ENCODE measurements around the gene SHANK1. TPM values are rescaled to one million over a fixed set of nuclear protein-coding genes. Genes with fewer than 3 reads are reported as not detected.

SHANK1 gene
- polyA plus RNA-seq, 3 donors: not detected

GRCh38 chr19:50636317-50637085, 83.1 kb downstream of the SHANK1 start:
- DNase-seq: no peak
- Histone ChIP-seq H3K4me1 (ENCODE audit: control insufficient read depth in 1 of 2, insufficient read depth in 2 of 2, low read length in 2 of 2) (peaks cover 2 to 7% of the 10 kb centered on the region in 2 donors), H3K9me3 (replicated peaks in 1 of 2; ENCODE audit: control insufficient read depth in 1 of 2, insufficient read depth in 1 of 2, low read length in 2 of 2) (peaks cover 35 to 42% of the 10 kb centered on the region in 2 donors), H3K79me2 (ENCODE audit: insufficient read depth, low read length) (no peaks in the 10 kb centered on the region), H3K36me3 (replicated peaks in 1 of 2; ENCODE audit: control insufficient read depth in 1 of 2, insufficient read depth in 2 of 2, low read length in 2 of 2) (no peaks in the 10 kb centered on the region), H4K20me1 (ENCODE audit: insufficient read depth, low read length) (no peaks in the 10 kb centered on the region), H3K4me3 (replicated peaks in 1 of 3; ENCODE audit: low read depth in 2 of 3, low read length in 3 of 3) (no peak overlapping the region), H3K27me3 (ENCODE audit: control insufficient read depth in 2 of 2, insufficient read depth in 2 of 2, low read length in 2 of 2) (peaks cover 26 to 40% of the 10 kb centered on the region in 2 donors), H2AFZ (ENCODE audit: insufficient read depth, low read depth, low read length, poor library complexity, severe bottlenecking) (no peak overlapping the region), H3K27ac (ENCODE audit: low read depth in 1 of 2, low read length in 2 of 2) (no peak overlapping the region), H3K4me2 (replicated peaks; ENCODE audit: extremely low read depth, low read length, poor library complexity, severe bottlenecking) (no peak overlapping the region), H3K9ac (ENCODE audit: insufficient read depth, low read length, poor library complexity, severe bottlenecking) (no peak overlapping the region)
- Mint-ChIP-seq H3K4me3 (peak overlapping the region in 1 of 2 donors; percentile 39), H3K9me3 (peaks cover 8 to 43% (median 33%) of the 10 kb centered on the region in 7 donors), H3K27me3 (ENCODE audit: low read depth in 3 of 3) (peaks cover 36 to 55% (median 43%) of the 10 kb centered on the region in 3 donors), H3K4me1 (peaks cover 2% of the 10 kb centered on the region), H3K27ac (no peak overlapping the region), H3K36me3 (peaks cover 0 to 4% of the 10 kb centered on the region in 2 donors)
- 0% methylated on average over 1 of the region's 5 CpGs for WGBS (ENCODE audit: insufficient coverage)
- intact Hi-C loops (cut with micrococcal nuclease): no loop called here
- TF ChIP-seq, protein P1, sequence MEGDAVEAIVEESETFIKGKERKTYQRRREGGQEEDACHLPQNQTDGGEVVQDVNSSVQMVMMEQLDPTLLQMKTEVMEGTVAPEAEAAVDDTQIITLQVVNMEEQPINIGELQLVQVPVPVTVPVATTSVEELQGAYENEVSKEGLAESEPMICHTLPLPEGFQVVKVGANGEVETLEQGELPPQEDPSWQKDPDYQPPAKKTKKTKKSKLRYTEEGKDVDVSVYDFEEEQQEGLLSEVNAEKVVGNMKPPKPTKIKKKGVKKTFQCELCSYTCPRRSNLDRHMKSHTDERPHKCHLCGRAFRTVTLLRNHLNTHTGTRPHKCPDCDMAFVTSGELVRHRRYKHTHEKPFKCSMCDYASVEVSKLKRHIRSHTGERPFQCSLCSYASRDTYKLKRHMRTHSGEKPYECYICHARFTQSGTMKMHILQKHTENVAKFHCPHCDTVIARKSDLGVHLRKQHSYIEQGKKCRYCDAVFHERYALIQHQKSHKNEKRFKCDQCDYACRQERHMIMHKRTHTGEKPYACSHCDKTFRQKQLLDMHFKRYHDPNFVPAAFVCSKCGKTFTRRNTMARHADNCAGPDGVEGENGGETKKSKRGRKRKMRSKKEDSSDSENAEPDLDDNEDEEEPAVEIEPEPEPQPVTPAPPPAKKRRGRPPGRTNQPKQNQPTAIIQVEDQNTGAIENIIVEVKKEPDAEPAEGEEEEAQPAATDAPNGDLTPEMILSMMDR (IDR thresholded peaks at IDR 0.05): no peak

GRCh38 chr19:50633973-50634372, 85.6 kb downstream of the SHANK1 start:
- DNase-seq: no peak
- no peak overlapping the region for H3K4me3 Mint-ChIP-seq
- Histone ChIP-seq H4K20me1 (ENCODE audit: insufficient read depth, low read length) (no peaks in the 10 kb centered on the region), H3K4me3 (replicated peaks in 1 of 3; ENCODE audit: low read depth in 2 of 3, low read length in 3 of 3) (no peak overlapping the region), H3K4me2 (replicated peaks; ENCODE audit: extremely low read depth, low read length, poor library complexity, severe bottlenecking) (no peak overlapping the region), H3K27me3 (ENCODE audit: control insufficient read depth in 2 of 2, insufficient read depth in 2 of 2, low read length in 2 of 2) (peaks cover 16 to 22% of the 10 kb centered on the region in 2 donors), H3K79me2 (ENCODE audit: insufficient read depth, low read length) (no peaks in the 10 kb centered on the region), H3K9ac (ENCODE audit: insufficient read depth, low read length, poor library complexity, severe bottlenecking) (no peak overlapping the region), H2AFZ (ENCODE audit: insufficient read depth, low read depth, low read length, poor library complexity, severe bottlenecking) (no peak overlapping the region), H3K27ac (ENCODE audit: low read depth in 1 of 2, low read length in 2 of 2) (no peak overlapping the region), H3K9me3 (replicated peaks in 1 of 2; ENCODE audit: control insufficient read depth in 1 of 2, insufficient read depth in 1 of 2, low read length in 2 of 2) (peaks cover 32 to 38% of the 10 kb centered on the region in 2 donors), H3K4me1 (ENCODE audit: control insufficient read depth in 1 of 2, insufficient read depth in 2 of 2, low read length in 2 of 2) (no peaks in the 10 kb centered on the region), H3K36me3 (replicated peaks in 1 of 2; ENCODE audit: control insufficient read depth in 1 of 2, insufficient read depth in 2 of 2, low read length in 2 of 2) (no peaks in the 10 kb centered on the region)
- peaks cover 22 to 35% (median 22%) of the 10 kb centered on the region in 3 donors for H3K27me3 Mint-ChIP-seq (ENCODE audit: low read depth in 3 of 3)
- peaks cover 8 to 40% (median 30%) of the 10 kb centered on the region in 7 donors for H3K9me3 Mint-ChIP-seq
- H3K4me1 Mint-ChIP-seq: no peaks in the 10 kb centered on the region
- H3K36me3 Mint-ChIP-seq: peaks cover 0 to 4% of the 10 kb centered on the region in 2 donors
- TF ChIP-seq, protein P1 (IDR thresholded peaks at IDR 0.05): no peak
- 100% methylated on average over 1 of the region's 2 CpGs for WGBS (ENCODE audit: insufficient coverage)
- no peak overlapping the region for H3K27ac Mint-ChIP-seq
- intact Hi-C loops (cut with micrococcal nuclease): no loop called here
